Tibial artery (tissue), 4 donors: ENCODE results near the gene SORCS2.

Experiments
- DNase-seq, 2 donors: peaks; one replicate each; pipeline ENCODE4 v3.0.0-alpha.2; 2019
- H3K27ac ChIP-seq, 2 donors: fragments of 200-600 bp; sonication (generic) in 1 of 2; 1 replicate in 1 of 2; 2 replicates in 1 of 2; pipeline ENCODE4 v1.5.1; 2018 to 2019; ENCODE audit warnings: mild to moderate bottlenecking in 1 of 2
- H3K27me3 ChIP-seq, 2 donors: fragments of 200-600 bp; sonication (generic) in 1 of 2; one replicate each; pipeline versions ENCODE4 v1.5.1 to v1.6.0; 2016 to 2019
- H3K36me3 ChIP-seq, 3 donors: fragments of 200-600 bp; sonication (generic) in 2 of 3; one replicate each; pipeline ENCODE4 v1.5.1; 2016 to 2019; ENCODE audit warnings: mild to moderate bottlenecking in 2 of 3
- H3K4me1 ChIP-seq, 4 donors: fragments of 200-600 bp; sonication (generic) in 2 of 4; 1 replicate in 3 of 4; 2 replicates in 1 of 4; pipeline ENCODE4 v1.5.1; 2016 to 2019
- H3K4me3 ChIP-seq, 2 donors: fragments of 200-600 bp; sonication (generic) in 1 of 2; 1 replicate in 1 of 2; 2 replicates in 1 of 2; pipeline ENCODE4 v1.5.1; 2018 to 2019; ENCODE audit warnings: mild to moderate bottlenecking in 2 of 2
- H3K9me3 ChIP-seq, 3 donors: fragments of 200-600 bp; sonication (generic) in 1 of 3; one replicate each; pipeline ENCODE4 v1.5.1; 2016 to 2019
- CTCF ChIP-seq, 2 experiments: fragments of 200-600 bp in 1 of 2; fragments of 450-650 bp in 1 of 2; IDR thresholded peaks; one replicate each; pipeline ENCODE4 v1.5.1; 2017 to 2019; ENCODE audit warnings: antibody characterized with exemption in 2 of 2, mild to moderate bottlenecking in 1 of 2, moderate library complexity in 1 of 2
- intact Hi-C: fragments of 100-400 bp; cut with DNase I; formaldehyde crosslinking; loops from one replicate; pipeline ENCODE4 v1.15.0; 2023; ENCODE audit warnings: low total_unique reads

The SORCS2 gene

GRCh38 chr4:7272404-7272803 is 80.1 kb downstream of the SORCS2 start:
- Histone ChIP-seq H3K4me3 (no peak overlapping the region), H3K36me3 (no peaks in the 10 kb centered on the region), H3K27me3 (peaks cover 0 to 18% of the 10 kb centered on the region in 2 donors), H3K4me1 (no peaks in the 10 kb centered on the region), H3K9me3 (no peaks in the 10 kb centered on the region), H3K27ac (no peak overlapping the region)
- intact Hi-C loops, result no loop called here
- no peak for DNase-seq
- TF ChIP-seq CTCF (IDR thresholded peaks at IDR 0.05), result no peak

GRCh38 chr4:7273738-7274297 is 81.5 kb downstream of the SORCS2 start:
- Histone ChIP-seq H3K27ac (no peak overlapping the region), H3K9me3 (no peaks in the 10 kb centered on the region), H3K36me3 (no peaks in the 10 kb centered on the region), H3K4me1 (no peaks in the 10 kb centered on the region), H3K27me3 (peaks cover 0 to 19% of the 10 kb centered on the region in 2 donors), H3K4me3 (no peak overlapping the region)
- intact Hi-C loops, result no loop called here
- no peak for TF ChIP-seq CTCF (IDR thresholded peaks at IDR 0.05)
- DNase-seq, result no peak

GRCh38 chr4:7275067-7275466 is 82.7 kb downstream of the SORCS2 start:
- no peaks in the 10 kb centered on the region for H3K4me1 ChIP-seq
- intact Hi-C loops, result no loop called here
- no peak for TF ChIP-seq CTCF (IDR thresholded peaks at IDR 0.05)
- peaks cover 0 to 13% of the 10 kb centered on the region in 2 donors for H3K27me3 ChIP-seq
- DNase-seq, result no peak
- H3K4me3 ChIP-seq, result no peak overlapping the region
- H3K36me3 ChIP-seq, result no peaks in the 10 kb centered on the region
- no peak overlapping the region for H3K27ac ChIP-seq
- no peaks in the 10 kb centered on the region for H3K9me3 ChIP-seq

- no peak overlapping the region for H3K27ac ChIP-seq
- H3K9me3 ChIP-seq, result no peaks in the 10 kb centered on the region
- no peak for DNase-seq
- H3K36me3 ChIP-seq, result no peaks in the 10 kb centered on the region
- intact Hi-C loops, result no loop called here
- no peak overlapping the region for H3K4me3 ChIP-seq
- H3K27me3 ChIP-seq, result peaks cover 0 to 13% of the 10 kb centered on the region in 2 donors
- TF ChIP-seq CTCF (IDR thresholded peaks at IDR 0.05), result no peak
- H3K4me1 ChIP-seq, result no peaks in the 10 kb centered on the region
Measured at GRCh38 chr4:7275490-7276154, 83.3 kb downstream of the SORCS2 start.

GRCh38 chr4:7276515-7276914 is 84.2 kb downstream of the SORCS2 start:
- intact Hi-C loops, result no loop called here
- DNase-seq, result no peak
- Histone ChIP-seq H3K27ac (no peak overlapping the region), H3K27me3 (peaks cover 0 to 13% of the 10 kb centered on the region in 2 donors), H3K4me3 (no peak overlapping the region), H3K4me1 (no peaks in the 10 kb centered on the region), H3K36me3 (no peaks in the 10 kb centered on the region), H3K9me3 (no peaks in the 10 kb centered on the region)
- TF ChIP-seq CTCF (IDR thresholded peaks at IDR 0.05), result no peak
